ENCODE data around the gene TUFT1.

TUFT1 gene

GRCh38 chr1:151504759-151505158 lies 35.4 kb upstream of the TUFT1 start:
- TF ChIP-seq CTCF (conservative IDR thresholded peaks at IDR 0.05; ENCODE audit: low read depth, low read length), result no peak
- no peak overlapping the region for H3K4me3 ChIP-seq (ENCODE audit: low read depth, low read length)
- no peak for DNase-seq (ENCODE audit: low read depth)

- H3K4me3 ChIP-seq (ENCODE audit: low read depth, low read length), result no peak overlapping the region
- DNase-seq (ENCODE audit: low read depth), result no peak
- no peak for TF ChIP-seq CTCF (conservative IDR thresholded peaks at IDR 0.05; ENCODE audit: low read depth, low read length)
Observed at GRCh38 chr1:151508833-151509232, 31.3 kb upstream of the TUFT1 start.

GRCh38 chr1:151509350-151510019 lies 30.6 kb upstream of the TUFT1 start:
- no peak for TF ChIP-seq CTCF (conservative IDR thresholded peaks at IDR 0.05; ENCODE audit: low read depth, low read length)
- DNase-seq (ENCODE audit: low read depth), result no peak
- H3K4me3 ChIP-seq (ENCODE audit: low read depth, low read length), result no peak overlapping the region

- H3K4me3 ChIP-seq (ENCODE audit: low read depth, low read length), result no peak overlapping the region
- no peak for TF ChIP-seq CTCF (conservative IDR thresholded peaks at IDR 0.05; ENCODE audit: low read depth, low read length)
- DNase-seq (ENCODE audit: low read depth), result no peak
Observed at GRCh38 chr1:151510020-151510405, 30.1 kb upstream of the TUFT1 start.

GRCh38 chr1:151510614-151510956 lies 29.5 kb upstream of the TUFT1 start:
- no peak for TF ChIP-seq CTCF (conservative IDR thresholded peaks at IDR 0.05; ENCODE audit: low read depth, low read length)
- DNase-seq (ENCODE audit: low read depth), result no peak
- peak overlapping the region; percentile 49 for H3K4me3 ChIP-seq (ENCODE audit: low read depth, low read length)

- DNase-seq (ENCODE audit: low read depth), result peak; percentile 76
- peak within 1 kb of the TSS; percentile 49 for H3K4me3 ChIP-seq (ENCODE audit: low read depth, low read length)
- no peak for TF ChIP-seq CTCF (conservative IDR thresholded peaks at IDR 0.05; ENCODE audit: low read depth, low read length)
Observed at GRCh38 chr1:151510957-151511635, 29.0 kb upstream of the TUFT1 start, which contains the start of gene CGN. TSS of gene CGN (plus strand) at chr1:151511387. CDS start at chr1:151518520, 7,133 bp downstream.

All from choroid plexus epithelial cell (primary cell).